Peyer's patch (tissue), 4 donors: ENCODE results near the gene NXPH2.

Source experiments
- CTCF ChIP-seq, 6 experiments: fragments of 450-650 bp in 4 of 6; fragments of 200-600 bp in 2 of 6; sonication (generic) in 1 of 6; IDR thresholded peaks; one replicate each; pipeline ENCODE4 v1.5.1; 2017 to 2019; ENCODE audit warnings: antibody characterized with exemption in 6 of 6, mild to moderate bottlenecking in 3 of 6, moderate library complexity in 1 of 6
- POLR2A ChIP-seq, 2 donors: fragments of 450-650 bp; IDR thresholded peaks; one replicate each; pipeline ENCODE4 v1.5.1; 2017; ENCODE audit warnings: antibody characterized with exemption in 2 of 2, mild to moderate bottlenecking in 2 of 2, moderate library complexity in 2 of 2

GRCh38 chr2:138760676-138761075, 19.5 kb downstream of the NXPH2 start:
- no peak for TF ChIP-seq CTCF (IDR thresholded peaks at IDR 0.05)
- no peak for TF ChIP-seq POLR2A (IDR thresholded peaks at IDR 0.05)
